Type B pancreatic cell (in vitro differentiated cells): ENCODE results near the gene ZNF44. TPM values are rescaled to one million over a fixed set of nuclear protein-coding genes. Genes with fewer than 3 reads are reported as not detected.

Source experiments
- DNase-seq: peaks from one replicate; pipeline ENCODE4 v3.0.0; 2021; ENCODE audit warnings: mixed read lengths; ENCODE audit not compliant: unreplicated experiment; ENCODE audit errors: extremely low spot score
- H3K27ac Mint-ChIP-seq: 2 replicates; pipeline ENCODE4 v1.8.0; 2021; ENCODE audit warnings: mild to moderate bottlenecking, mixed read lengths
- H3K27me3 Mint-ChIP-seq: 2 replicates; pipeline ENCODE4 v1.8.0; 2021; ENCODE audit warnings: mixed read lengths
- H3K36me3 Mint-ChIP-seq: 2 replicates; pipeline ENCODE4 v1.8.0; 2021; ENCODE audit warnings: mixed read lengths
- H3K4me1 Mint-ChIP-seq: one replicate; pipeline ENCODE4 v1.8.0; 2021; ENCODE audit warnings: mixed read lengths; ENCODE audit not compliant: unreplicated experiment
- H3K4me3 Mint-ChIP-seq: 2 replicates; pipeline ENCODE4 v1.8.0; 2021; ENCODE audit warnings: mild to moderate bottlenecking, mixed read lengths
- H3K9me3 Mint-ChIP-seq: 2 replicates; pipeline ENCODE4 v1.8.0; 2021; ENCODE audit warnings: mixed read lengths
- total RNA-seq: library from RNA; stranded (reverse); gene quantifications from 2 replicates; pipeline ENCODE4 v1.2.1, GENCODE V29; 2021; ENCODE audit warnings: low replicate concordance
- TF ChIP-seq, protein P1 (sequence below): fragments of 200-600 bp; sonication (generic); conservative IDR thresholded peaks from 2 replicates; pipeline ENCODE4 v1.5.0; 2021; ENCODE audit warnings: antibody characterized with exemption, mild to moderate bottlenecking

ZNF44 gene
- total RNA-seq, 1 donor from 2014 or later: 13.0 TPM

DNA sequence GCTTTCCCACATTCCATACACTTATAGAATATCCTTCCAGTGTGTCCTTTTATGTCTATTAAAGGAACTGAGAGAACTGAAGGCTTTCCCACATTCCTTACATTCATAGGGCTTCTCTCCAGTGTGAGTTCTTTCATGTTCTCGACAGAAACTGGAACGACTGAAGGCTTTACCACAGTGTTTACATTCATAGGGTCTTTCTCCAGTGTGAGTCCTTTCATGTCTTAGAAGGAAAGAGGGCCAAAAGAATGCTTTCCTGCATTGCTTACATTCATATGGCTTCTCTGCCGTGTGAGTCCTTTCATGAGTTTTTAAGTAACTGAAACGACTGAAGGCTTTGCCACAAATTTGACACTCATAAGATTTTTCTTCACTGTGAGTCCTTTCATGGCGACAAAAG lies 22.3 kb downstream of the ZNF44 start:
- Mint-ChIP-seq H3K27ac (no peak overlapping the region), H3K9me3 (peaks cover 43% of the 10 kb centered on the region), H3K27me3 (no peaks in the 10 kb centered on the region), H3K4me1 (no peaks in the 10 kb centered on the region), H3K4me3 (no peak overlapping the region), H3K36me3 (peaks cover 63% of the 10 kb centered on the region)
- TF ChIP-seq, protein P1, sequence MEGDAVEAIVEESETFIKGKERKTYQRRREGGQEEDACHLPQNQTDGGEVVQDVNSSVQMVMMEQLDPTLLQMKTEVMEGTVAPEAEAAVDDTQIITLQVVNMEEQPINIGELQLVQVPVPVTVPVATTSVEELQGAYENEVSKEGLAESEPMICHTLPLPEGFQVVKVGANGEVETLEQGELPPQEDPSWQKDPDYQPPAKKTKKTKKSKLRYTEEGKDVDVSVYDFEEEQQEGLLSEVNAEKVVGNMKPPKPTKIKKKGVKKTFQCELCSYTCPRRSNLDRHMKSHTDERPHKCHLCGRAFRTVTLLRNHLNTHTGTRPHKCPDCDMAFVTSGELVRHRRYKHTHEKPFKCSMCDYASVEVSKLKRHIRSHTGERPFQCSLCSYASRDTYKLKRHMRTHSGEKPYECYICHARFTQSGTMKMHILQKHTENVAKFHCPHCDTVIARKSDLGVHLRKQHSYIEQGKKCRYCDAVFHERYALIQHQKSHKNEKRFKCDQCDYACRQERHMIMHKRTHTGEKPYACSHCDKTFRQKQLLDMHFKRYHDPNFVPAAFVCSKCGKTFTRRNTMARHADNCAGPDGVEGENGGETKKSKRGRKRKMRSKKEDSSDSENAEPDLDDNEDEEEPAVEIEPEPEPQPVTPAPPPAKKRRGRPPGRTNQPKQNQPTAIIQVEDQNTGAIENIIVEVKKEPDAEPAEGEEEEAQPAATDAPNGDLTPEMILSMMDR: no peak
- DNase-seq: no peak

DNA sequence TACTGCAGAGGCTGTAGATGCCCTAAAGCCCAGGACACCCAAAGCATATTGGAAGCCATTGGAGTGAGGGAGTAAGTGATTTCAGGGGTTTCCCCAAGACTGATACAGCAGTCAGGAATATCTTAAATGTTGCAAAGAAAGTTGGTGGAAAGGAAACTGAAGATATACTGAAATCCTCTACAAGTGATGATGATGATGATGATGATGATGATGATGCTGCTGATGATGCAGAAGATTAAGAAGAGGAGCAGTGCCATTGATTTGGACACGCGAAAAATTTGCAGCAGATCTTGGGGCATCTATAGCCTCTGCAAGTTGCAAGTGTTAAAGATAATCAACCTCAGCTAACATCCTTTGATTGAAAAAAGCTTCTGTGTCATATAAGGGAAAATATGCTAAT lies 23.8 kb downstream of the ZNF44 start:
- Mint-ChIP-seq H3K9me3 (peaks cover 33% of the 10 kb centered on the region), H3K4me3 (no peak overlapping the region), H3K36me3 (peaks cover 49% of the 10 kb centered on the region), H3K27me3 (no peaks in the 10 kb centered on the region), H3K4me1 (no peaks in the 10 kb centered on the region), H3K27ac (no peak overlapping the region)
- no peak for DNase-seq
- TF ChIP-seq, protein P1: no peak

DNA sequence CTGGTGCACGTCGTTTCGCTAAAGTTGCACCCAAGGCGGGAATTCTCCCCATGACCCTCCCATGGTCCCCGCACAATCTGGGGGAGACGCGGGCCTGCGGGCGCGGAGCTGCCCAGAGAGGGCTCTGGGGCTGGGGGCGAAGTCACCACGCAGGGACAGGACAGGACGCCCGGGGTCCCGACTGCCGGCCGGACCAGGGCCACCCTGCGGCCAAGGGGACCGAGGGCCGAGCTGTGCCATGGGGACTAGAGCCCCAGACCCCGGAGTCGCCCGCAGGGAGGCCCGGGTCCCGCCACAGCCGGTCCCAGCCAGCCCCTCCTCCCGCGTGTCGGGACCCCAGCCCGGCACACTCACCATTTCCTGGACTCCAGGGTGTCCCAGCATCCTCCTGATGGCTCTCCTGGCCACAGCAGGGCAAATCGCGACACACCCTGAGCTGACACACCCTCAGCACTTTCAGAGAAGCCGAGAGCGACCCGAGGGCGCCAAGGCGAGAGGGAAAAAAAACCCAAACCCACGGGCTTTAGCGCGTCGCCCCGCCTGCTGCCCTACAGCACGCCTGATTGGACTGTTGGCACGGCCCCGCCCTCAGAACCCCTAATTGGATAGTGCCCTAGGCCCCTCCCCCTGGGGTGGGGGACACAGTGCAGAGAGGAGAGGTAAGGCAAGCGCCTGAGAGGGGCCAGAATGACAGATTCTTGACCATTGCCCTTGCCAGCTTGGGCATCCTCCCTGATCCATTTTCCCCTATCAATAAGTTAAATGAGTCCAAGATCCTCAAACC lies 28.6 kb downstream of the ZNF44 start:
- H3K9me3 Mint-ChIP-seq: peaks cover 25% of the 10 kb centered on the region
- H3K4me1 Mint-ChIP-seq: no peaks in the 10 kb centered on the region
- H3K36me3 Mint-ChIP-seq: peaks cover 16% of the 10 kb centered on the region
- H3K27ac Mint-ChIP-seq: no peak overlapping the region
- TF ChIP-seq, protein P1: no peak
- no peaks in the 10 kb centered on the region for H3K27me3 Mint-ChIP-seq
- DNase-seq: no peak
- H3K4me3 Mint-ChIP-seq: no peak overlapping the region

DNA sequence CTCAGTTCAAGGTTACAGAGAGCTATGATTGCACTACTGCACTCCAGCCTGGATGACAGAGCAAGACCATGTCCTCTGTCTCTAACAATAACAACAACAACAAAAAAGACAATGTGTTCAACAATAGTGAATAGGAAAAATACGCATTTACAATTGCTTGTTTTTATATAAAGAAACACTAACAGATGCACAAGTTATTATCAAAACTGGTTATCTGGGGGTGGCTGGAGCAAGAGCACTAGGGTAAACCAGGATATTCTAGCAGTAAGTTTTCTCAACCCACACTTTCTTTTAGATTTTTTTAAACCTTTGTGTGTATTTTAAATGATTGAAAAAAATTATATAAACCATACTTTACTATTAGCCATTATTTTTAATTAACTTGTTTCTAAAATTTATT lies 33.1 kb downstream of the ZNF44 start:
- Mint-ChIP-seq H3K27me3 (no peaks in the 10 kb centered on the region), H3K4me1 (no peaks in the 10 kb centered on the region), H3K27ac (no peak overlapping the region), H3K4me3 (no peak overlapping the region), H3K9me3 (peaks cover 20% of the 10 kb centered on the region), H3K36me3 (peaks cover 4% of the 10 kb centered on the region)
- TF ChIP-seq, protein P1: no peak
- DNase-seq: no peak

DNA sequence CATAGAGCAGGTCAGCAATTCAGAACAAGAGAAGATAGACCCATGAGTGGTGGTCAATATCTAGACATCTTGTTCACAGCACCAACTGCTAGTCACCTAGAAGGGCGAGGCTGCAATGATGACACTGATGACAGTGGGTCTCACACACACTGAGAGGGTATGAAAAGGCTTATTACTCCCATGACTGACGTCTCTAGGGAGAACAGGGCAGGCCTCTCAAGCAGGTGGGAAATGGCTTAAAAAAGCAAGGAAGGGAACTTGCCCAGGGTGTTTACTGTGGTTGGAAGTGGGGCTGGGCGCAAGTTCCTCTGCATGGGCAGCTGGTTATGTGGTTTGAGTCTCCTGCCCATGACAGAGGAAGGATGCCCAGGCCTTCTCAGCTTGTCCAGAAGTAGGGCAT lies 33.8 kb downstream of the ZNF44 start:
- H3K27me3 Mint-ChIP-seq: no peaks in the 10 kb centered on the region
- no peaks in the 10 kb centered on the region for H3K4me1 Mint-ChIP-seq
- no peak for DNase-seq
- TF ChIP-seq, protein P1: no peak
- peaks cover 4% of the 10 kb centered on the region for H3K36me3 Mint-ChIP-seq
- H3K4me3 Mint-ChIP-seq: no peak overlapping the region
- no peak overlapping the region for H3K27ac Mint-ChIP-seq
- peaks cover 20% of the 10 kb centered on the region for H3K9me3 Mint-ChIP-seq
